Spleen (tissue), 7 donors: ENCODE data around the gene PLA2G15.

Source experiments
- POLR2A ChIP-seq, 3 donors: fragments of 450-650 bp; IDR thresholded peaks; one replicate each; pipeline ENCODE4 v1.5.1; 2017; ENCODE audit warnings: antibody characterized with exemption in 3 of 3, mild to moderate bottlenecking in 1 of 3
- TF ChIP-seq, protein P1 (sequence below), 11 experiments: fragments of 200-600 bp in 7 of 11; fragments of 450-650 bp in 4 of 11; sonication (generic) in 4 of 11; IDR thresholded peaks in 8 of 11; conservative IDR thresholded peaks in 3 of 11; 1 replicate in 7 of 11; 2 replicates in 4 of 11; pipeline versions ENCODE4 v1.4.0 to v1.8.0; 2016 to 2021; ENCODE audit warnings: antibody characterized with exemption in 11 of 11, inconsistent platforms in 4 of 11, mild to moderate bottlenecking in 1 of 11
- donor health status: DM: no; HTN: no; CAD: no; lungs with moderate emphysema.
- donor health status: DM: no; HTN: no; CAD: no.
- donor health status: DM: no; HTN: no; CAD: no.

DNA sequence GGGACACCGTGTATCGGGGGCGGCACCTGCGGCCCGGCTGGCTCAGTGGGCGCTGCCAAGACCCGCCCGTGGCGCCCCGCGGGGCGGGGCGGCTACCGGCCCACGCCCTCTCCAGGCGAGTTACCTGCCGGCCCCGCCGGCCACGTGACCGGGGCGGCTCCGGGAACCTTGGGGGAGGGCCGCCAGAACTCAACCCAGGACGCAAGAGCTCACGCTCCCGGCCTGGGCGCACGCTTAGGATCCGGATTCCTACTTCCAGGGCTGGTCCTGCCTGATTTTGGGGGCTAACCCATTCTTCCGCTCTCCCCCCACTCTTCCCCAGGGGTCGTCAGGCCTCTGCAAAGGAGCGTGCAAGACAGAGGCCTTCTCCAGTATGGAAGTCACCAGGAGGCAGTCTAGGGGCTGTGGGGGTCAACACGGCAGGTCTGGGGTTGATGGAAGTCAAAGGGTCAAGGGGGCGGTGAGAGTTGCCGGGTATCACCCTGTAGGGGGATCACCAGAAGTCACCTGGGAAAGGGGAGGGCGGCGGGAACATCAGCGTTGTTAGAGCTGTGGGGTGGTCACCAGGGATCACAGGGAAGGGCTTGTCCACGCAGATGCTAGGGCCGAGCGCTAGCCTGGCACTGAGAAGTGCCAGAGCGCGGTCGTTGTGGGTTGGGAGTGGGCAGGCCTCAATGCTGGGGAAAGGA, 8.9 kb upstream of the PLA2G15 start:
- no peak for TF ChIP-seq POLR2A (IDR thresholded peaks at IDR 0.05)
- TF ChIP-seq, protein P1, sequence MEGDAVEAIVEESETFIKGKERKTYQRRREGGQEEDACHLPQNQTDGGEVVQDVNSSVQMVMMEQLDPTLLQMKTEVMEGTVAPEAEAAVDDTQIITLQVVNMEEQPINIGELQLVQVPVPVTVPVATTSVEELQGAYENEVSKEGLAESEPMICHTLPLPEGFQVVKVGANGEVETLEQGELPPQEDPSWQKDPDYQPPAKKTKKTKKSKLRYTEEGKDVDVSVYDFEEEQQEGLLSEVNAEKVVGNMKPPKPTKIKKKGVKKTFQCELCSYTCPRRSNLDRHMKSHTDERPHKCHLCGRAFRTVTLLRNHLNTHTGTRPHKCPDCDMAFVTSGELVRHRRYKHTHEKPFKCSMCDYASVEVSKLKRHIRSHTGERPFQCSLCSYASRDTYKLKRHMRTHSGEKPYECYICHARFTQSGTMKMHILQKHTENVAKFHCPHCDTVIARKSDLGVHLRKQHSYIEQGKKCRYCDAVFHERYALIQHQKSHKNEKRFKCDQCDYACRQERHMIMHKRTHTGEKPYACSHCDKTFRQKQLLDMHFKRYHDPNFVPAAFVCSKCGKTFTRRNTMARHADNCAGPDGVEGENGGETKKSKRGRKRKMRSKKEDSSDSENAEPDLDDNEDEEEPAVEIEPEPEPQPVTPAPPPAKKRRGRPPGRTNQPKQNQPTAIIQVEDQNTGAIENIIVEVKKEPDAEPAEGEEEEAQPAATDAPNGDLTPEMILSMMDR (IDR thresholded peaks at IDR 0.05 in 8 of 11, conservative IDR thresholded peaks at IDR 0.05 in 3 of 11), result no peak
